K562 (cell line): ENCODE results near the gene SAE1.

ENCODE experiments used
- HNRNPH1 ChIP-seq: fragments of 200-400 bp; formaldehyde crosslinking; optimal IDR thresholded peaks from 2 replicates; pipeline ENCODE3; 2017; ENCODE audit warnings: low read depth, mild to moderate bottlenecking, low read length, moderate library complexity
- RFX5 ChIP-seq: IDR thresholded peaks from 2 replicates; pipeline ENCODE4 v1.6.1; 2011; ENCODE audit warnings: low read depth, mild to moderate bottlenecking, improper control_type of control experiment, low read length
- ZNF24 ChIP-seq: fragments of 450-650 bp; IDR thresholded peaks from 2 replicates; pipeline ENCODE4 v1.6.1; 2016
- ZNF717 ChIP-seq: fragments of 250-450 bp; sonication (Bioruptor Pico); IDR thresholded peaks from 2 replicates; pipeline ENCODE4 v1.5.0; 2021
- TF ChIP-seq, protein P1 (sequence below): sonication (generic); formaldehyde crosslinking; IDR thresholded peaks from 2 replicates; pipeline ENCODE4 v1.8.1; 2023; ENCODE audit warnings: mild to moderate bottlenecking, missing genetic modification reagents
- TF ChIP-seq, protein P2 (sequence below): sonication (generic); formaldehyde crosslinking; IDR thresholded peaks from 2 replicates; pipeline ENCODE4 v1.8.0; 2023; ENCODE audit warnings: mild to moderate bottlenecking, missing genetic modification reagents
- TF ChIP-seq, protein P3 (sequence below), 3 experiments: IDR thresholded peaks in 2 of 3; conservative IDR thresholded peaks in 1 of 3; 2 replicates each; pipeline ENCODE4 v1.5.1; 2011 to 2012; ENCODE audit warnings: low read length in 3 of 3, mild to moderate bottlenecking in 3 of 3, control low read depth in 2 of 3, improper control_type of control experiment in 1 of 3, inconsistent platforms in 1 of 3, low read depth in 1 of 3, mixed read lengths in 1 of 3, moderate library complexity in 1 of 3; ENCODE audit not compliant: insufficient read depth in 2 of 3
- TF ChIP-seq, protein P4 (sequence below): fragments of 450-650 bp; formaldehyde crosslinking; IDR thresholded peaks from 2 replicates; pipeline ENCODE4 v1.4.0; 2020; ENCODE audit warnings: mild to moderate bottlenecking, moderate library complexity

DNA sequence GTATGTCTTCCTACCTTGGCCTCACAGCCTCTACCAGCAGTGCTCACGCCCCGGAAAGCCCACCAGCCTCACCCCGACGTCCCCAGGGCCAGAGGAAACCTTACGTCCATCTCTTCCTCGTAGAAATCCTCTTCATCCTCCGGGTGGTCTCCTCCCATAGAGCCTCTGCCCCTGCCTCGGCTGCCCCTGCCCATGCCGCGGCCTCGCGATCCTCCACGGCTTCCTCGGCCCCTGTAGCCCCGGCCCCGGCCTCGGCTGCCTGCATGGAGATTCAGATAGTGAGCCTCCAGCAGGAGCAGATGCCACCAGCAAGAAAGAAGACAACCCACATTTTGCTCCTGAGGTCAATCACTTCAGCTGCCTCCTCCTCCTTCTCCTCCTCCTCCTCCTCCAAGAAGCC lies 44.4 kb upstream of the SAE1 start:
- TF ChIP-seq HNRNPH1, result no peak
- TF ChIP-seq RFX5, result no peak
- TF ChIP-seq, protein P1, sequence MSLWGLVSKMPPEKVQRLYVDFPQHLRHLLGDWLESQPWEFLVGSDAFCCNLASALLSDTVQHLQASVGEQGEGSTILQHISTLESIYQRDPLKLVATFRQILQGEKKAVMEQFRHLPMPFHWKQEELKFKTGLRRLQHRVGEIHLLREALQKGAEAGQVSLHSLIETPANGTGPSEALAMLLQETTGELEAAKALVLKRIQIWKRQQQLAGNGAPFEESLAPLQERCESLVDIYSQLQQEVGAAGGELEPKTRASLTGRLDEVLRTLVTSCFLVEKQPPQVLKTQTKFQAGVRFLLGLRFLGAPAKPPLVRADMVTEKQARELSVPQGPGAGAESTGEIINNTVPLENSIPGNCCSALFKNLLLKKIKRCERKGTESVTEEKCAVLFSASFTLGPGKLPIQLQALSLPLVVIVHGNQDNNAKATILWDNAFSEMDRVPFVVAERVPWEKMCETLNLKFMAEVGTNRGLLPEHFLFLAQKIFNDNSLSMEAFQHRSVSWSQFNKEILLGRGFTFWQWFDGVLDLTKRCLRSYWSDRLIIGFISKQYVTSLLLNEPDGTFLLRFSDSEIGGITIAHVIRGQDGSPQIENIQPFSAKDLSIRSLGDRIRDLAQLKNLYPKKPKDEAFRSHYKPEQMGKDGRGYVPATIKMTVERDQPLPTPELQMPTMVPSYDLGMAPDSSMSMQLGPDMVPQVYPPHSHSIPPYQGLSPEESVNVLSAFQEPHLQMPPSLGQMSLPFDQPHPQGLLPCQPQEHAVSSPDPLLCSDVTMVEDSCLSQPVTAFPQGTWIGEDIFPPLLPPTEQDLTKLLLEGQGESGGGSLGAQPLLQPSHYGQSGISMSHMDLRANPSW (CRISPR knock-in tag), result no peak
- TF ChIP-seq, protein P2, sequence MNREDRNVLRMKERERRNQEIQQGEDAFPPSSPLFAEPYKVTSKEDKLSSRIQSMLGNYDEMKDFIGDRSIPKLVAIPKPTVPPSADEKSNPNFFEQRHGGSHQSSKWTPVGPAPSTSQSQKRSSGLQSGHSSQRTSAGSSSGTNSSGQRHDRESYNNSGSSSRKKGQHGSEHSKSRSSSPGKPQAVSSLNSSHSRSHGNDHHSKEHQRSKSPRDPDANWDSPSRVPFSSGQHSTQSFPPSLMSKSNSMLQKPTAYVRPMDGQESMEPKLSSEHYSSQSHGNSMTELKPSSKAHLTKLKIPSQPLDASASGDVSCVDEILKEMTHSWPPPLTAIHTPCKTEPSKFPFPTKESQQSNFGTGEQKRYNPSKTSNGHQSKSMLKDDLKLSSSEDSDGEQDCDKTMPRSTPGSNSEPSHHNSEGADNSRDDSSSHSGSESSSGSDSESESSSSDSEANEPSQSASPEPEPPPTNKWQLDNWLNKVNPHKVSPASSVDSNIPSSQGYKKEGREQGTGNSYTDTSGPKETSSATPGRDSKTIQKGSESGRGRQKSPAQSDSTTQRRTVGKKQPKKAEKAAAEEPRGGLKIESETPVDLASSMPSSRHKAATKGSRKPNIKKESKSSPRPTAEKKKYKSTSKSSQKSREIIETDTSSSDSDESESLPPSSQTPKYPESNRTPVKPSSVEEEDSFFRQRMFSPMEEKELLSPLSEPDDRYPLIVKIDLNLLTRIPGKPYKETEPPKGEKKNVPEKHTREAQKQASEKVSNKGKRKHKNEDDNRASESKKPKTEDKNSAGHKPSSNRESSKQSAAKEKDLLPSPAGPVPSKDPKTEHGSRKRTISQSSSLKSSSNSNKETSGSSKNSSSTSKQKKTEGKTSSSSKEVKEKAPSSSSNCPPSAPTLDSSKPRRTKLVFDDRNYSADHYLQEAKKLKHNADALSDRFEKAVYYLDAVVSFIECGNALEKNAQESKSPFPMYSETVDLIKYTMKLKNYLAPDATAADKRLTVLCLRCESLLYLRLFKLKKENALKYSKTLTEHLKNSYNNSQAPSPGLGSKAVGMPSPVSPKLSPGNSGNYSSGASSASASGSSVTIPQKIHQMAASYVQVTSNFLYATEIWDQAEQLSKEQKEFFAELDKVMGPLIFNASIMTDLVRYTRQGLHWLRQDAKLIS (CRISPR knock-in tag), result no peak
- TF ChIP-seq, protein P3, sequence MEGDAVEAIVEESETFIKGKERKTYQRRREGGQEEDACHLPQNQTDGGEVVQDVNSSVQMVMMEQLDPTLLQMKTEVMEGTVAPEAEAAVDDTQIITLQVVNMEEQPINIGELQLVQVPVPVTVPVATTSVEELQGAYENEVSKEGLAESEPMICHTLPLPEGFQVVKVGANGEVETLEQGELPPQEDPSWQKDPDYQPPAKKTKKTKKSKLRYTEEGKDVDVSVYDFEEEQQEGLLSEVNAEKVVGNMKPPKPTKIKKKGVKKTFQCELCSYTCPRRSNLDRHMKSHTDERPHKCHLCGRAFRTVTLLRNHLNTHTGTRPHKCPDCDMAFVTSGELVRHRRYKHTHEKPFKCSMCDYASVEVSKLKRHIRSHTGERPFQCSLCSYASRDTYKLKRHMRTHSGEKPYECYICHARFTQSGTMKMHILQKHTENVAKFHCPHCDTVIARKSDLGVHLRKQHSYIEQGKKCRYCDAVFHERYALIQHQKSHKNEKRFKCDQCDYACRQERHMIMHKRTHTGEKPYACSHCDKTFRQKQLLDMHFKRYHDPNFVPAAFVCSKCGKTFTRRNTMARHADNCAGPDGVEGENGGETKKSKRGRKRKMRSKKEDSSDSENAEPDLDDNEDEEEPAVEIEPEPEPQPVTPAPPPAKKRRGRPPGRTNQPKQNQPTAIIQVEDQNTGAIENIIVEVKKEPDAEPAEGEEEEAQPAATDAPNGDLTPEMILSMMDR (IDR thresholded peaks at IDR 0.05 in 2 of 3, conservative IDR thresholded peaks at IDR 0.05 in 1 of 3; ENCODE audit: insufficient read depth in 2 of 3, low read depth in 1 of 3, low read length in 3 of 3), result no peak
- TF ChIP-seq, protein P4, sequence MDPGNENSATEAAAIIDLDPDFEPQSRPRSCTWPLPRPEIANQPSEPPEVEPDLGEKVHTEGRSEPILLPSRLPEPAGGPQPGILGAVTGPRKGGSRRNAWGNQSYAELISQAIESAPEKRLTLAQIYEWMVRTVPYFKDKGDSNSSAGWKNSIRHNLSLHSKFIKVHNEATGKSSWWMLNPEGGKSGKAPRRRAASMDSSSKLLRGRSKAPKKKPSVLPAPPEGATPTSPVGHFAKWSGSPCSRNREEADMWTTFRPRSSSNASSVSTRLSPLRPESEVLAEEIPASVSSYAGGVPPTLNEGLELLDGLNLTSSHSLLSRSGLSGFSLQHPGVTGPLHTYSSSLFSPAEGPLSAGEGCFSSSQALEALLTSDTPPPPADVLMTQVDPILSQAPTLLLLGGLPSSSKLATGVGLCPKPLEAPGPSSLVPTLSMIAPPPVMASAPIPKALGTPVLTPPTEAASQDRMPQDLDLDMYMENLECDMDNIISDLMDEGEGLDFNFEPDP (CRISPR knock-in tag), result no peak
- no peak for TF ChIP-seq ZNF24
- no peak for TF ChIP-seq ZNF717 (CRISPR knock-in tag)
